ENCODE data around the gene HS3ST5.

HS3ST5 gene

DNA sequence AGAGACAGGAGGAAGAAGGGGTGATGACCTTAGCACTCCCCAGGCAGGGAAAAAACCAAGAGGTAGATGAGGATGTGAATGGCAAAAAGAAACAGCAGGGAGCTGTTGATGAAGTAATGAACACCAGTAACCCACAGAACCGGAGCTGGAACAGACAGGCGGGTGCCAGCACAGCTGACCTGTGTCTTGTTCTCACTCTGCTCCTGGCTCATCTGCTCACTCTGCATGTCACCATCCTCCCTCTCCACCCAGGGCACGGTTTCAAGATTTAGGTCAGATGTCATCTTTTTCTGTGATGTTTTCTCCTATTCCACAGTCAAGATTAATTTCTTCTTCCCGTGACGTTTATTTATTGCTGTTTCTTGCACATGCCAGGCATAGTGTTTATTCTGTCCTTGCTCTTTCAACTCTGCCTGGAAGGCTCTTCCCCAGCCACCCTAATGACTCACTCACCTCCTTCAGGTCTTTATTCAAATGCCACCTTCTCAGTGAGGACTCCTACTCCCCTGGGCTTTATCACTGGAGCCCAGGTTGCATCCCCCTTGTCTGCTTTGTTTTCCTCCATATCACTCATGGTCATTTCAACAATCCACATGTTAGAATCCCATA is 207.4 kb downstream of the HS3ST5 start:
- TF ChIP-seq, protein P1, sequence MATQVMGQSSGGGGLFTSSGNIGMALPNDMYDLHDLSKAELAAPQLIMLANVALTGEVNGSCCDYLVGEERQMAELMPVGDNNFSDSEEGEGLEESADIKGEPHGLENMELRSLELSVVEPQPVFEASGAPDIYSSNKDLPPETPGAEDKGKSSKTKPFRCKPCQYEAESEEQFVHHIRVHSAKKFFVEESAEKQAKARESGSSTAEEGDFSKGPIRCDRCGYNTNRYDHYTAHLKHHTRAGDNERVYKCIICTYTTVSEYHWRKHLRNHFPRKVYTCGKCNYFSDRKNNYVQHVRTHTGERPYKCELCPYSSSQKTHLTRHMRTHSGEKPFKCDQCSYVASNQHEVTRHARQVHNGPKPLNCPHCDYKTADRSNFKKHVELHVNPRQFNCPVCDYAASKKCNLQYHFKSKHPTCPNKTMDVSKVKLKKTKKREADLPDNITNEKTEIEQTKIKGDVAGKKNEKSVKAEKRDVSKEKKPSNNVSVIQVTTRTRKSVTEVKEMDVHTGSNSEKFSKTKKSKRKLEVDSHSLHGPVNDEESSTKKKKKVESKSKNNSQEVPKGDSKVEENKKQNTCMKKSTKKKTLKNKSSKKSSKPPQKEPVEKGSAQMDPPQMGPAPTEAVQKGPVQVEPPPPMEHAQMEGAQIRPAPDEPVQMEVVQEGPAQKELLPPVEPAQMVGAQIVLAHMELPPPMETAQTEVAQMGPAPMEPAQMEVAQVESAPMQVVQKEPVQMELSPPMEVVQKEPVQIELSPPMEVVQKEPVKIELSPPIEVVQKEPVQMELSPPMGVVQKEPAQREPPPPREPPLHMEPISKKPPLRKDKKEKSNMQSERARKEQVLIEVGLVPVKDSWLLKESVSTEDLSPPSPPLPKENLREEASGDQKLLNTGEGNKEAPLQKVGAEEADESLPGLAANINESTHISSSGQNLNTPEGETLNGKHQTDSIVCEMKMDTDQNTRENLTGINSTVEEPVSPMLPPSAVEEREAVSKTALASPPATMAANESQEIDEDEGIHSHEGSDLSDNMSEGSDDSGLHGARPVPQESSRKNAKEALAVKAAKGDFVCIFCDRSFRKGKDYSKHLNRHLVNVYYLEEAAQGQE (IDR thresholded peaks at IDR 0.05; ENCODE audit: insufficient read depth in 1 of 2, low read depth in 2 of 2, low read length in 2 of 2) = no peak
- TF ChIP-seq POLR2AphosphoS5 (IDR thresholded peaks at IDR 0.05; ENCODE audit: low read depth, low read length) (no peak), SIN3A (IDR thresholded peaks at IDR 0.05; ENCODE audit: borderline replicate concordance, insufficient read depth, low read length) (no peak), FOXP2 (optimal IDR thresholded peaks at IDR 0.05; ENCODE audit: borderline replicate concordance, extremely low read depth, extremely low read length, insufficient read depth) (no peak), TAF1 (IDR thresholded peaks at IDR 0.05; ENCODE audit: borderline replicate concordance, insufficient read depth, low read length) (no peak)

DNA sequence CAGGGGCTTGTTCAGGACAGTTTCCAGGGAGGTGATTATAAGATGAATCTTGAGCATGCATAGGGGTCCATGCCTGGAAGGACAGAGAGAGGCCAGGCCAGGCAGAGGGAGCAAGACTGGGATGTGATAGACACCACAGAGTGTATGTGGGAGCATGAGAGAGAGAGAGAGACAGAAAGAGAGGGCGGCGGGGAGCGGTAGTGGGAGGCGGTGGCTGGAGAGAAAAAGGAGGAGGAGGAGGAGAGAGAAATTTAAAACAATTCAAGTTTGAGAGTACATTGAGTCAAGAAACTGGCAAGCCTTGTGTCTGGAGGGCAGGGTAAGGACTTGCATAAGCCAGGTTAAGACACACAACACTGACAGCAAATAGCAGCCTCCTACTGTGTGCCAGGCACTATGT is 209.0 kb downstream of the HS3ST5 start:
- TF ChIP-seq, protein P1 (IDR thresholded peaks at IDR 0.05; ENCODE audit: insufficient read depth in 1 of 2, low read depth in 2 of 2, low read length in 2 of 2) = no peak
- TF ChIP-seq SIN3A (IDR thresholded peaks at IDR 0.05; ENCODE audit: borderline replicate concordance, insufficient read depth, low read length) (no peak), FOXP2 (optimal IDR thresholded peaks at IDR 0.05; ENCODE audit: borderline replicate concordance, extremely low read depth, extremely low read length, insufficient read depth) (no peak), POLR2AphosphoS5 (IDR thresholded peaks at IDR 0.05; ENCODE audit: low read depth, low read length) (no peak), TAF1 (IDR thresholded peaks at IDR 0.05; ENCODE audit: borderline replicate concordance, insufficient read depth, low read length) (no peak)

DNA sequence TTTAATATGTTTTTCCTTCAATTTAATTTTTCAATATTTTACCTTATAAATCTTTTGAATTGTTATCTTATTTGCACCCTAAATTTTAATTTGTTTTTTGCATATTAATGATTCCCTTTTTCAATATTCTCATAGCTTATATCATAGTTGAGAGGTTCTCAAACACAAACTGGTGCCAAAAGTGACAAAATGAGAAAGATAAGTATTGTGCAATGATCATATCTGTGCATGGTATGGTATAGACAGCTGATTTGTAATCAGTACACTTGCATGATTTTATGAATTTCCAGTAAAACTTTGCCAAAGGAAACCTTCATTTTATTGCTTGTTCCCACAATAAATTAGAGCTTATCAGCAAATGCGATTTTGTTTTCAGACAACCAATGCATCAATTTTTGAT is 210.9 kb downstream of the HS3ST5 start:
- TF ChIP-seq FOXP2 (optimal IDR thresholded peaks at IDR 0.05; ENCODE audit: borderline replicate concordance, extremely low read depth, extremely low read length, insufficient read depth) (no peak), SIN3A (IDR thresholded peaks at IDR 0.05; ENCODE audit: borderline replicate concordance, insufficient read depth, low read length) (no peak), POLR2AphosphoS5 (IDR thresholded peaks at IDR 0.05; ENCODE audit: low read depth, low read length) (no peak), TAF1 (IDR thresholded peaks at IDR 0.05; ENCODE audit: borderline replicate concordance, insufficient read depth, low read length) (no peak)
- TF ChIP-seq, protein P1 (IDR thresholded peaks at IDR 0.05; ENCODE audit: insufficient read depth in 1 of 2, low read depth in 2 of 2, low read length in 2 of 2) = no peak

DNA sequence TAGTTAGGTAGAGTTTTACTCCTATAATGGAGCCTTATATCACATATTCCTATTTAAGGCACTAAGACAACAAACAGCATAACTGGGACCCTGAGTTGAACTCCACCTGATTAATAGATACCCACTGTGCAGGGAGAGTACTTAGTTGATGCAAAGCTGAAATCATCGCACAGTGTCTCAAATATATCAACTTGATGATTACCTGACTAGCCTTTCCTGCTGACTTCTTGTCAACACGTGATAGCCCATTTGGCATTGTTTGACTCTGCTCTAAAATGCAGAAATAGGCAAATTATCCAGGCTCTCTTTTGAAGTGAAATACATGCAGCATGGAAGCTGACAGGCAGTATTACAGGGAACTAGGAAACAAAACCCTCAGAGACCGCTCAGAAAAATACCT is 217.2 kb downstream of the HS3ST5 start:
- TF ChIP-seq POLR2AphosphoS5 (IDR thresholded peaks at IDR 0.05; ENCODE audit: low read depth, low read length) (no peak), TAF1 (IDR thresholded peaks at IDR 0.05; ENCODE audit: borderline replicate concordance, insufficient read depth, low read length) (no peak), SIN3A (IDR thresholded peaks at IDR 0.05; ENCODE audit: borderline replicate concordance, insufficient read depth, low read length) (no peak), FOXP2 (optimal IDR thresholded peaks at IDR 0.05; ENCODE audit: borderline replicate concordance, extremely low read depth, extremely low read length, insufficient read depth) (no peak)
- TF ChIP-seq, protein P1 (IDR thresholded peaks at IDR 0.05; ENCODE audit: insufficient read depth in 1 of 2, low read depth in 2 of 2, low read length in 2 of 2) = no peak

All from PFSK-1 (cell line).